ENCODE measurements around the gene MIB2. TPM values are rescaled to one million over a fixed set of nuclear protein-coding genes. Genes with fewer than 3 reads are reported as not detected.

MIB2 gene
- total and polyA plus RNA-seq, 2 of the 4 experiments (the other 2 are of a cell fraction), result 17.2 to 47.8 TPM

- in situ Hi-C loops (cut with MboI; ENCODE audit: low sequenced_read_pairs) (no loop called here), dilution Hi-C loops (cut with HindIII; ENCODE audit: low sequenced_read_pairs, unreplicated experiment) (no loop called here), intact Hi-C loops (cut with micrococcal nuclease) (no loop called here)
- H3K4ac ChIP-seq (ENCODE audit: low read depth, low read length), result no peak overlapping the region
- H3K56ac ChIP-seq (ENCODE audit: extremely low read depth, insufficient read depth, low read length), result no peak overlapping the region
- ATAC-seq (ENCODE audit: low read depth) (no peak), DNase-seq (no peak)
- H2AK5ac ChIP-seq (ENCODE audit: low read depth, low read length), result no peak overlapping the region
- H3K18ac ChIP-seq (ENCODE audit: low read depth, low read length), result no peak overlapping the region
- H4K20me1 ChIP-seq (ENCODE audit: insufficient read depth, low read length), result no peaks in the 10 kb centered on the region
- no peak overlapping the region for H2BK20ac ChIP-seq (ENCODE audit: low read depth, low read length)
- TF ChIP-seq POLR2A (IDR thresholded peaks at IDR 0.05; ENCODE audit: low read depth, low read length) (no peak), SMC3 (IDR thresholded peaks at IDR 0.05; ENCODE audit: low read depth, low read length) (no peak), MAZ (IDR thresholded peaks at IDR 0.05; ENCODE audit: borderline replicate concordance, low read depth, low read length) (no peak), CHD1 (IDR thresholded peaks at IDR 0.05; ENCODE audit: low read depth, low read length) (no peak), FOS (IDR thresholded peaks at IDR 0.05; ENCODE audit: low read depth, low read length) (no peak), RAD21 (IDR thresholded peaks at IDR 0.05; ENCODE audit: low read length) (no peak), USF2 (IDR thresholded peaks at IDR 0.05; ENCODE audit: low read depth, low read length) (no peak), RFX5 (IDR thresholded peaks at IDR 0.05; ENCODE audit: low read depth, low read length) (no peak), CTCF (conservative IDR thresholded peaks at IDR 0.05; ENCODE audit: low read depth, low read length) (no peak), NFE2L2 (IDR thresholded peaks at IDR 0.05; ENCODE audit: low read depth, low read length) (no peak), RCOR1 (IDR thresholded peaks at IDR 0.05; ENCODE audit: insufficient replicate concordance, low read length) (no peak), MXI1 (IDR thresholded peaks at IDR 0.05; ENCODE audit: borderline replicate concordance, low read depth, low read length) (no peak), BHLHE40 (IDR thresholded peaks at IDR 0.05; ENCODE audit: low read depth, low read length) (no peak), MAFK (IDR thresholded peaks at IDR 0.05; ENCODE audit: low read depth, low read length) (no peak), CEBPB (IDR thresholded peaks at IDR 0.05; ENCODE audit: low read depth, low read length) (no peak)
- TF ChIP-seq, protein P1, sequence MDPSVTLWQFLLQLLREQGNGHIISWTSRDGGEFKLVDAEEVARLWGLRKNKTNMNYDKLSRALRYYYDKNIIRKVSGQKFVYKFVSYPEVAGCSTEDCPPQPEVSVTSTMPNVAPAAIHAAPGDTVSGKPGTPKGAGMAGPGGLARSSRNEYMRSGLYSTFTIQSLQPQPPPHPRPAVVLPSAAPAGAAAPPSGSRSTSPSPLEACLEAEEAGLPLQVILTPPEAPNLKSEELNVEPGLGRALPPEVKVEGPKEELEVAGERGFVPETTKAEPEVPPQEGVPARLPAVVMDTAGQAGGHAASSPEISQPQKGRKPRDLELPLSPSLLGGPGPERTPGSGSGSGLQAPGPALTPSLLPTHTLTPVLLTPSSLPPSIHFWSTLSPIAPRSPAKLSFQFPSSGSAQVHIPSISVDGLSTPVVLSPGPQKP (IDR thresholded peaks at IDR 0.05; ENCODE audit: borderline replicate concordance, low read depth, low read length), result no peak
- H3K27ac ChIP-seq (ENCODE audit: insufficient read depth, low read length), result no peak overlapping the region
- H3K9me3 ChIP-seq (ENCODE audit: control insufficient read depth, insufficient read depth, low read length), result no peaks in the 10 kb centered on the region
- CTCF ChIA-PET, result no interaction called here
- no peak overlapping the region for H3K23ac ChIP-seq (ENCODE audit: low read depth, low read length)
- H2AFZ ChIP-seq (replicated peaks; ENCODE audit: low read length, poor library complexity), result no peak overlapping the region
- no peak overlapping the region for H3K14ac ChIP-seq (replicated peaks; ENCODE audit: low read depth, low read length)
- H3K36me3 ChIP-seq (ENCODE audit: control insufficient read depth, insufficient read depth, low read length), result peaks cover 47% of the 10 kb centered on the region
- no peak overlapping the region for H4K5ac ChIP-seq (ENCODE audit: low read depth, low read length)
- POLR2A ChIA-PET (ENCODE audit: unreplicated experiment), result no interaction called here
- no TSS peak for BruUV-seq (replicated peaks)
- no peaks in the 10 kb centered on the region for H3K9me1 ChIP-seq (ENCODE audit: insufficient read depth, low read length)
- no peak overlapping the region for H2BK120ac ChIP-seq (ENCODE audit: low read depth, low read length)
- 100% methylated on average over 6 of the region's 25 CpGs; no CpG with 5 or more reads in 1 of the 2 experiments for WGBS, 2 experiments (ENCODE audit: extremely low coverage in 2 of 2, insufficient read length in 1 of 2)
- H3K9ac ChIP-seq (ENCODE audit: low read depth, low read length), result no peak overlapping the region
- H3K4me1 ChIP-seq (ENCODE audit: control insufficient read depth, insufficient read depth, low read length), result no peaks in the 10 kb centered on the region
- H2BK5ac ChIP-seq (ENCODE audit: low read depth, low read length, poor library complexity, severe bottlenecking), result no peak overlapping the region
- H3K4me2 ChIP-seq (ENCODE audit: low read depth, low read length), result no peak overlapping the region
- H4K8ac ChIP-seq (ENCODE audit: low read depth in 2 of 2, low read length in 2 of 2), result no peak overlapping the region
- H3K79me1 ChIP-seq (ENCODE audit: low read depth in 1 of 2, low read length in 2 of 2), result peaks cover 8% of the 10 kb centered on the region in 2 experiments; a peak in 2 of 4 replicates
- H3K4me3 ChIP-seq (ENCODE audit: insufficient read depth, low read depth, low read length), result no peak overlapping the region
- no peaks in the 10 kb centered on the region for H3K27me3 ChIP-seq (ENCODE audit: control insufficient read depth, insufficient read depth, low read length)
- no peak overlapping the region for H4K91ac ChIP-seq (ENCODE audit: insufficient read depth, low read depth, low read length)
- no peak overlapping the region for H2BK15ac ChIP-seq (ENCODE audit: low read depth, low read length)
- no peak overlapping the region for H2AK9ac ChIP-seq (replicated peaks; ENCODE audit: low read depth, low read length, poor library complexity)
Measured at GRCh38 chr1:1672181-1672965, 57.1 kb downstream of the MIB2 start.
